GM18858 (cell line): ENCODE measurements around the gene PTPRH.

ENCODE experiments used
- ATAC-seq: cut with Tn5 transposase; IDR thresholded peaks from one replicate; pipeline ENCODE4 v1.9.1; 2021; ENCODE audit not compliant: unreplicated experiment

PTPRH gene

GRCh38 chr19:55208880-55209692, at the start of gene PTPRH:
Gene PTPRH (minus strand): TSS chr19:55209501. CDS start chr19:55209433, 68 bp downstream.
- no peak for ATAC-seq

DNA sequence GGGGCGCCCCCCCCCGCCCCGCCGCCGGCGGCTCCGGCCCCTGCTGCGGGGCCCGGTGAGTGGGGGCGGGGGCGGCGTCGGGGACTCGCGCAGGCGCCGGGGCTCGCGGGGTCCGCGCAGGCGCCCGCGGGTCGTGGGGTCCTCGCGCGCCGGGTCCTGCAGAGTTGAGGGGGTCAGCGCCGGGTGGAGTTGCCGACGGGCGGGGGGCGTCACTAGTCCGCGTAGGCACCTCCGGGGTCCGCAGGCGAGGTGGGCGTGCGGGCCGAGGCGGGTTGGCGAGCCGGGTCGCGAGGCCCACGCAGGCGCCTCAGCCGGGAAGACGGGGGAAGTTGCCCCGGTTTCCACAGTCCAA, 49.2 kb upstream of the PTPRH start:
- ATAC-seq: no peak

DNA sequence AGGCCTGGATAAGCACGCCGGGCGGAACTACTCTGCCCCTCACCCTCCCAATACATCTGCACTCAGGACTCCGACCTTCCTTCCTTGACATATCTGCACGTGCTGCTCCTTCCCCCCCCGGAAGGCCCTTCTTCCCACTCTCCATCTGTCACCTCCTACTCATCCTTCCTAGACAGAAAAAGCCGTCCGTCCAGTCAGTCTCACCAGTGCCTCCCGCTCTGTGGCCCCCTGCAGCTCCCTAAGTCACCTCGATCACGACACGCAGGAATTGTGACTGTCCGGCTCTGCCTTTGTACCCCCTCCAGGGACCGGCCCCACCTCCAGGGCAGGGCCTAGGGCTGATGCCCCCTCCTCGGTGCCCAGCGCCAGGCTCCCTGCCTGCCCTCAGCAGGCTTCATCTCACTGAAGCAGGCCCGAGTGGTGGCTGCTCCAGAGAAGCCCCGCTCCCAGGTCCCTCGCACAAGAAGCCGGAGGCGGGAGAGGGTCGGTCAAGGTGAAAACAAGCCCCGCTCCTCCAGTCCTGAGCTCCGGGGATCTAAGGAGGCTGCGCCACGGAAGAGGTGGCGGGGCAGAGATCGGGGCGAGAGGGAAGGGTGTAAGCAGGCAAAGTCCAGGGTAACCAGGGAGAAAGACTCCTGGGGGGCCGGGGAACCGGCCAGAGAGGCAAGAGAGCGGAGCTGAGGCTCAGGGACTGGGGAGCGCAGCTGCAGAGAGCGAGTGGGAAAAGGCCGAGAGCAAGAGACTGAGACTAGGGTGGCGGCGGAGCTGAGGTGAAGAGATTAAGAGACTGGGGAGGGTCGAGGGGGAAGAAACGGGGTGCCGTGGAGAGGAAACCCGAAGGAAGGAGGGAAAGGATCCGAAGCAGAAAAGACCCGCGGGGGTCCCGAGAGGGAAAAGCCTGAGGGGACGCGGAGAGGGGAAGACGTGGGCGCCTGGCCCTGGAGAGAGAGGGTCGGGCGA, 48.4 kb upstream of the PTPRH start:
- ATAC-seq: no peak

DNA sequence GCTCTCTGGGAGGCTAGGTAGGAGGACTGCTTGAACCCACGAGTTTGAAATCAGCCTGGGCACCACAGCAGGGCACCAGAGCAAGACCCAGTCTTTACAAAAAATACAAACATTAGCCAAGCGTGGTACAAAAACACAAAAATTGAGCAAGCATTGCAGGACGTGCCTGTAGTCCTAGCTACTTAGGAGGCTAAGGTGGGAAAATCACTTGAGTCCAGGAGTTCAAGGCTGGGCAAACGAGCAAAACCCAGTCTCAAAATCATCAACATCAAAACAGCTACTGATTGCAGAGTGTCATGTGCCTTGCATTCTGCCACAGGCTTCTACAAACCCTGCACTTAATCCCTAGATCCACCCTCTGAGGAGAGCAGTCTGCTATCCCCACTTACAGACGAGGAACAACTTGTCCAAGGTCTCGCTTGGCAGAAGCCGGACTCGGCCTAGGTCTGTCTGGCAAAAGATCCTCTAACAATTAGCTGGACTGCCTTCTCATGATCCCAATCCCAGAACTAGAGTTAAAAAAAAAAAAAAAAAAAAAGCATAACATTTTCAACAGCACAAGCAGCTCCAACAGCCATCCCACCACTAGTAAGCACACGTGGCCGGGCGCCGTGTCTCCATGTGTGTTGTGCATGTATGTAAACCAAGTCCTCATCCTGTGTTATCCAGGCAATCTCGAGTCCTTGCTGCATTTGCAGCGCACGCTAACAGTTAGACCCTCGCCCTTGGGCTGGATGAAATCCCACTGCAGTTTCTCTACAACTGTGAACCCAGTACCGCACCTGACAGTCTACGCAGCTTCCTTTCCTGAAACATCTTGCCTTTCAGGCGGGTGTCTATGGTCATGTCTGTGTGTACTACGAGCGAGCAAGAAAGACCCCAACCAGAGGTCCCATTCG, 47.5 kb upstream of the PTPRH start:
- ATAC-seq: no peak

DNA sequence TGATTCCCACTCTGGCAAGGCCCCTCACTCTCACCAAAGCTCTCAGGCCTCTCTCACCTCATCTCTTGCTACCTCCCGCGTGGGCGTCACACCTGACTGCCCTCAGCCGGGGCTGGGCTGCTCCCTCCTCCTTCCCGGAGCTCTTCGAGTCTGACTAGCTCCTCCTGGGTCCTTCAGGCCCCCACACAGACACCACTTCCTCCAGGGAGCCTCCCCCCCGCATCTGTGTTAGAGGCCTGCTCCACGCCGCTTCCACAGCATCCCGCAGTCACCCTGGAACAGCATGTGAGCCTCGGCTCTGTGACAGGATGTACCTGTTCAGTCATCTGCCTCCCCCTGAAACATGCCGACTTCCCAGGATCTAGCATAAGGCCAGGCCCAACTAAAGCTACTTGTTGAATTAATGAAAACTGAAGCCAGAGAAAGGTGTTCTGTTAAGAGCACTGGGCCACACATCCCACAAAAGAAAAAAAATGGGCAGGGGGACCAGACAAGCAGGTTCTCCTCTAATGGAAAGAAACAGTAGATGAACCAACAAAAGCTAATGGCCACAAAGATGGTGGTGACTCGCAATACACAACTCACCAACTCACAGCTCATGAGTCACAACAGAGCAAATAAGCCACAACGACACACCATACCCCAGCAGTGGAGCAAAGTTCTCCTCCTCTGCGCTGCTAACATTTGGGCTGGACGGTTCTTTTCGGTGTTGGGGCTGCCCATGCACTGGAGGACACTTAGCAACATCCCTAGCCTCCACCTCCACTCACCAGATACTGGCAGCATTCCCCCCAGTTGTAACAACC, 46.5 kb upstream of the PTPRH start:
- no peak for ATAC-seq

GRCh38 chr19:55254625-55254977, 45.3 kb upstream of the PTPRH start:
- ATAC-seq: no peak

- ATAC-seq: no peak
Observed at GRCh38 chr19:55253842-55254624, 44.7 kb upstream of the PTPRH start.

- no peak for ATAC-seq
Observed at GRCh38 chr19:55252760-55253663, 43.7 kb upstream of the PTPRH start.

GRCh38 chr19:55251341-55252081, 42.2 kb upstream of the PTPRH start:
- no peak for ATAC-seq

DNA sequence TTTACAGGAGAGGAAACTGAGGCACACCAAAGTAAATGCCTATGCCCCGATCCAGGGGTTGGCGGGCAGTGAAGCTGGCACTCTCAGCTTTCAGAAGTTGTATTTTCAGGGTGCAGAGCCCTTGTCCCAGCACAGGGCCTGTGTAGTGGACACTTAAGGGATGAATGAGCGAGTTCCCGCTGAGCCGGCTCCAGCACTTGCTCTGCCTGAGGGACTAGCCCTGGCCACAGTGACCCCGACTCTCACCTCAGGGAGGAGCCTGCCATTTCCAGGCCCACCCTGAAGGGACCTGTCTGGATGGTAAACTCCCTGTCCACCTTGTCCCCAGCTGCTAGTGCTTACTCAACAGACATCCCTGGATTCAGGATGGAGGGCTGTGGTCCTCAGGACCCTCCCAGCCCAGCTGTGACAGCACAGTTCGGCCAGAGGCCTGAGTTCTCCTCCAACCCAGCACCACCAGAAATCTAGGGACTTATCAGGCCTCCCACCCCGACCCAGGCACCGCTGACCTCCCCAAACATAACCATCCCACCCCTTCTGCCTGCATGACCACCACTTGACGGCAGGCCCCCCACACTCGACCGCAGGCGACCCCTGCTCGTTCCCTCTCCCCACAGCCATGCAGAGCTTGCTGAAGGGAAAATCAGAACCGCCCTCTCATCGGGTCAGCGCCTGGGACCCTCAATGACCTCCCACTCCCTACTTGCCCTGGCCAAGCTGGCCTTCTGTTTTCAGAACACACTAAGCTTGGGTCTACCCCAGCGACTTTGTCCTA, 41.1 kb upstream of the PTPRH start:
- ATAC-seq: no peak

- ATAC-seq: no peak
Observed at GRCh38 chr19:55249841-55250240, 40.5 kb upstream of the PTPRH start.

DNA sequence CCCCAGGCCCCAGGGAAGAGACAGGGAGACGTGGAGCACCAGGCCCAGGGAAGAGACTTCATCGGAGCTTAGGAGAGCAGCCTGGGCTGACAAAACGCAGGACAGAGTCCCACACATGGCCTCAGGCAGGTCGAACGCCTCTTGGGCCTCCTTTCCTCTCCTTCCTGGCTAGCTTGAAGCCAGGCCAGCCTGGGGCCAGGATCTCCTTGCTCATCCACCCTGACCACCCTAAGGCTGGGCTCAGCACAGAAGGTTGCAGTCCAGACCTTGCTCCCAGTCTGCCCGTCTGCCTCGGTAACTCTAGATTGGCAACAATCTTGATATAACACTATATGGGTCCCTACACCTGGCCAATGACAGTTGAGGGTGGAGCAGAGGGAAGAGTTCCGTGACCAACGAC, 39.4 kb upstream of the PTPRH start:
- no peak for ATAC-seq

DNA sequence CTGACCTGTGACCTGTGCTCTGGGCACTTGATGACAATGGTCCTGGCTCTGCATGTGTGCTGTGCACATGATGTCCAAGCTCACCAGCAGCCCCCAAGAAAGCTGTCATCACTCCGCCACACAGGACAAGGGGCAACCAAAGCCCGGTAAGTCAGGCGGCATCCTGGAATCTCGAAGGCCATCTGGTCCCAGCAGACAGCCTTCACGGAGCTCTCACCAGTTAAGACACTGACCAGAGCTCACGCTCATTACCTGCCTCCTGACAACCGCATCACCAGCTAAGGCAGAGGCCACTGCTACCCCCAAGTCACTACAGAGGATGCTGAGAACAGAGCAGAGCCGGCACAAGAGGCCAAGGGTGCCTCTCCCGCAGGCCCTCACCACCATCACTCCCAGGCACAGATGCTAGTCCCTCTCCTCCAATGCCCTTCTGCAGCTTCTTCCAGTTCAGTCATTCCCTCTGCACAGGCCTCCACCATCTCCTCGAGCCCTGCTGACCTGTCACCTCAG, 38.9 kb upstream of the PTPRH start:
- no peak for ATAC-seq

- ATAC-seq: no peak
Observed at GRCh38 chr19:55247621-55248099, 38.4 kb upstream of the PTPRH start.

DNA sequence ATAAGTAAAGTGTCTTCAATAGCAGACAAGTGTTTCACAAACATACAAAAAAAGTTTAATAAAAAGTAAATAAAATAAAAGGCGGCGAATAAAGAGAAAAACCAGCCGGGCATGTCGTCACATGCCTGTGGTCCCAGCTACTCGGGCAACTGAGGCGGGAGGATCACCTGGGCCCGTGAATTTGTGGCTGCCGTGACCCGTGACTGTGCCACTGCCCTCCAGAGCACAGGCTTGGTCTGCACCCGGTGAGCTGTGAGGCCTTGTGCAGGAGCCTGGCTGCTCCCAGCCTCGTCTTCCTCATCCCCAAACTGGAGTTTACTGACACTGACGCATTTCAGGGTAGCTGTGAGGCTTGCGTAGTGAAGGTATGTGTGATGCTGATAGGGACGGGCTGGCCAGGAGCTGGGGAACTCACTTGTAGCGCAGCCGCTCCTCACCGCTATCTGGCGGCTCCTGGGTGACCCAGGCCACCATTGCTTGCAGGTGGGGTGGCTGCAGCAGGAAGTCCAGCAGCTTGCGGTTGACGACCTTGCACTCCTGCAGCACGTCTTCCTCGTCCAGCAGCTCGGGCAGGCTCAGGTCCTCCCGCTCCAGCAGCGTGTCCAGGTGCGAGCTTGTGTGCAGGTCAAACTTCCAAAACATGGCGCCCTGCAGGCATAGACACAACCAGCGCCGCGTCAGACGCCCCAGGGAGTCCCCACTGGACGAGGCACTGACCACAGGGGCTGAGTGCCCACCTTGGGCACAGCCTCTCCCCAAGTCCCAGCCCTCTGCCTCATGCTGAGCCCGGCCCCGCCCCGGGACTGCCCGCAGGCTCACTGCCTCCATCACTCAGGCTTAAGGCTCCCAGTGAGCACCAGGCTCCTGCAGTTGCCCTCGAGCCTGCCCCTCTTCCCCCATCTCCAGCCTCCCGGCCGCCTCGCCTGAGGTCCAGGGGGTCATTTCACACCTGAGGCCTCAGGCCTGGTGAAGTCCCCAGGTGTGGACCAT, 37.5 kb upstream of the PTPRH start:
- ATAC-seq: no peak
